H1 (cell line): ENCODE data around the gene ATP5F1C. TPM values are rescaled to one million over a fixed set of nuclear protein-coding genes. Genes with fewer than 3 reads are reported as not detected.

Experiments used
- ASH2L ChIP-seq: fragments of 200-600, 300-600 bp; sonication (generic); IDR thresholded peaks from one replicate; pipeline ENCODE4 v1.7.1; 2017; ENCODE audit warnings: low read length
- CBX5 ChIP-seq: fragments of 300-800, 300-1000 bp; sonication (generic); IDR thresholded peaks from 2 replicates; pipeline ENCODE4 v1.7.1; 2016; ENCODE audit warnings: antibody characterized with exemption, low read length, low read depth
- CHD2 ChIP-seq: IDR thresholded peaks from 2 replicates; pipeline ENCODE4 v1.6.1; 2012; ENCODE audit warnings: low read length, improper control_type of control experiment
- CTBP2 ChIP-seq: IDR thresholded peaks from 2 replicates; pipeline ENCODE4 v1.7.0; 2011; ENCODE audit warnings: borderline replicate concordance, mild to moderate bottlenecking, moderate library complexity, mixed read lengths, low read length; ENCODE audit not compliant: insufficient read depth, insufficient read length
- EP300 ChIP-seq, 2 experiments: IDR thresholded peaks; 1 replicate in 1 of 2; 2 replicates in 1 of 2; pipeline ENCODE4 v1.6.1; 2011 to 2012; ENCODE audit warnings: low read depth in 2 of 2, low read length in 2 of 2, mild to moderate bottlenecking in 2 of 2, borderline replicate concordance in 1 of 2, inconsistent platforms in 1 of 2, moderate library complexity in 1 of 2
- HDAC2 ChIP-seq, 2 experiments: fragments of 300-600 bp in 1 of 2; sonication (generic) in 1 of 2; IDR thresholded peaks; 2 replicates each; pipeline ENCODE4 v1.6.1; 2011 to 2012; ENCODE audit warnings: low read depth in 2 of 2, low read length in 2 of 2, mild to moderate bottlenecking in 2 of 2, moderate library complexity in 2 of 2, borderline replicate concordance in 1 of 2, inconsistent platforms in 1 of 2
- KDM4A ChIP-seq: IDR thresholded peaks from one replicate; pipeline ENCODE4 v1.7.1; 2012; ENCODE audit warnings: low read depth, mild to moderate bottlenecking, moderate library complexity, low read length, inconsistent platforms; ENCODE audit not compliant: severe bottlenecking
- KDM5A ChIP-seq: fragments of 200-600 bp; IDR thresholded peaks from 2 replicates; pipeline ENCODE4 v1.7.1; 2012; ENCODE audit warnings: mild to moderate bottlenecking, low read length, inconsistent platforms, mixed read lengths
- PHF8 ChIP-seq: fragments of 200-600 bp; sonication (generic); conservative IDR thresholded peaks from 2 replicates; pipeline ENCODE4 v1.7.1; 2012; ENCODE audit warnings: low read depth, mild to moderate bottlenecking, inconsistent platforms, low read length, moderate library complexity
- POLR2A ChIP-seq, 2 experiments: IDR thresholded peaks; 1 replicate in 1 of 2; 2 replicates in 1 of 2; pipeline ENCODE4 v1.6.1; 2011; ENCODE audit warnings: low read depth in 2 of 2, low read length in 2 of 2, mild to moderate bottlenecking in 2 of 2; ENCODE audit errors: control extremely low read depth in 1 of 2
- POU5F1 ChIP-seq: IDR thresholded peaks from 2 replicates; pipeline ENCODE4 v1.6.1; 2011; ENCODE audit warnings: low read depth, mild to moderate bottlenecking, low read length, moderate library complexity
- RBBP5 ChIP-seq: IDR thresholded peaks from 2 replicates; pipeline ENCODE4 v1.7.1; 2012; ENCODE audit warnings: low read depth, mild to moderate bottlenecking, inconsistent platforms, low read length, moderate library complexity, borderline replicate concordance
- RNF2 ChIP-seq: fragments of 200-900, 300-1000 bp; sonication (generic); IDR thresholded peaks from 2 replicates; pipeline ENCODE4 v1.7.1; 2016; ENCODE audit warnings: borderline replicate concordance, low read depth, mild to moderate bottlenecking, antibody characterized with exemption, low read length; ENCODE audit not compliant: poor library complexity, severe bottlenecking; ENCODE audit errors: missing control alignments
- RXRA ChIP-seq: IDR thresholded peaks from 2 replicates; pipeline ENCODE4 v1.6.1; 2011; ENCODE audit warnings: low read depth, mild to moderate bottlenecking, low read length, moderate library complexity; ENCODE audit not compliant: insufficient read depth
- SP2 ChIP-seq: IDR thresholded peaks from 2 replicates; pipeline ENCODE4 v1.6.1; 2012; ENCODE audit warnings: mild to moderate bottlenecking, low read length, inconsistent platforms
- TAF1 ChIP-seq: IDR thresholded peaks from 2 replicates; pipeline ENCODE4 v1.6.1; 2011; ENCODE audit warnings: mild to moderate bottlenecking, low read depth, low read length
- TEAD4 ChIP-seq: IDR thresholded peaks from 2 replicates; pipeline ENCODE4 v1.6.1; 2012; ENCODE audit warnings: low read depth, low read length, inconsistent platforms, mixed read lengths
- polyA plus RNA-seq, 7 experiments: library from polyadenylated mRNA; depleted of rRNA in 3 of 7; stranded (reverse) in 5 of 7; unstranded in 2 of 7; fragments of >200 nt in 5 of 7; fragments of 200-250 nt in 2 of 7; gene quantifications; 1 replicate in 5 of 7; 2 replicates in 1 of 7; 4 replicates in 1 of 7; pipeline versions ENCODE4 v1.2.1 to v1.2.3, GENCODE V29; 2011 to 2013; ENCODE audit warnings: missing spikeins in 2 of 7, mixed read lengths in 2 of 7
- total RNA-seq: library from RNA; stranded (reverse); fragmentation: NEBNext Ultra II Directional; extraction: Animal tissue kit (Norgen Biotek cat#: 25700); gene quantifications from 2 replicates; pipeline ENCODE4 v1.2.1, GENCODE V29; 2021
- TF ChIP-seq, protein P1 (sequence below): IDR thresholded peaks from 2 replicates; pipeline ENCODE4 v1.6.1; 2012; ENCODE audit warnings: inconsistent platforms

ATP5F1C gene
- total and polyA plus RNA-seq, 2 of the 8 experiments (the other 6 are each of a cell fraction or from before 2014, with no cell fraction given) = 221 to 265 TPM

- TF ChIP-seq TEAD4 = peak; percentile 20; the same call in 1 of the 2 replicates
- peak; percentile 93 for TF ChIP-seq KDM5A
- no peak for TF ChIP-seq RXRA
- TF ChIP-seq CBX5 = no peak
- no peak for TF ChIP-seq CHD2
- peak; percentile 84 to 92 for TF ChIP-seq POLR2A (IDR thresholded peaks at IDR 0.05; ENCODE audit: control extremely low read depth in 1 of 2, low read depth in 2 of 2, low read length in 2 of 2)
- peak; percentile 65 for TF ChIP-seq KDM4A
- TF ChIP-seq, protein P1, sequence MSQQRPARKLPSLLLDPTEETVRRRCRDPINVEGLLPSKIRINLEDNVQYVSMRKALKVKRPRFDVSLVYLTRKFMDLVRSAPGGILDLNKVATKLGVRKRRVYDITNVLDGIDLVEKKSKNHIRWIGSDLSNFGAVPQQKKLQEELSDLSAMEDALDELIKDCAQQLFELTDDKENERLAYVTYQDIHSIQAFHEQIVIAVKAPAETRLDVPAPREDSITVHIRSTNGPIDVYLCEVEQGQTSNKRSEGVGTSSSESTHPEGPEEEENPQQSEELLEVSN = peak; percentile 69
- no peak for TF ChIP-seq POU5F1
- TF ChIP-seq PHF8 = peak; percentile 97
- TF ChIP-seq TAF1 = peak; percentile 99
- TF ChIP-seq SP2 = no peak
- TF ChIP-seq CTBP2 = no peak
- peak; percentile 99 for TF ChIP-seq RBBP5
- TF ChIP-seq ASH2L = peak; percentile 98
- 0 out of 4 replicates have a peak, but pooled peaks of 1 of the 2 experiments have one; percentile 5 for TF ChIP-seq HDAC2 (IDR thresholded peaks at IDR 0.05; ENCODE audit: borderline replicate concordance in 1 of 2, low read depth in 2 of 2, low read length in 2 of 2)
- no peak for TF ChIP-seq RNF2
- TF ChIP-seq EP300 (IDR thresholded peaks at IDR 0.05; ENCODE audit: borderline replicate concordance in 1 of 2, low read depth in 2 of 2, low read length in 2 of 2) = no peak; a peak in 1 of 3 replicates
Observed at GRCh38 chr10:7818295-7819120, 30.5 kb downstream of the ATP5F1C start, which contains the start of gene TAF3 (continued).
